Sigmoid colon (tissue), 4 donors: ENCODE data around the gene ZNF396.

Experiments
- CTCF ChIP-seq, 4 experiments: fragments of 450-650 bp in 3 of 4; fragments of 200-600 bp in 1 of 4; IDR thresholded peaks; one replicate each; pipeline ENCODE4 v1.5.1; 2016 to 2019; ENCODE audit warnings: antibody characterized with exemption in 4 of 4, mild to moderate bottlenecking in 3 of 4, moderate library complexity in 2 of 4
- EP300 ChIP-seq, 4 donors: sonication (generic); formaldehyde crosslinking; IDR thresholded peaks; one replicate each; pipeline ENCODE4 v1.6.1; 2017; ENCODE audit warnings: antibody characterized with exemption in 4 of 4
- POLR2A ChIP-seq, 2 donors: fragments of 450-650 bp; IDR thresholded peaks; one replicate each; pipeline ENCODE4 v1.6.1; 2016; ENCODE audit warnings: antibody characterized with exemption in 2 of 2, mild to moderate bottlenecking in 2 of 2, moderate library complexity in 2 of 2
- POLR2AphosphoS5 ChIP-seq, 4 donors: sonication (generic); formaldehyde crosslinking; IDR thresholded peaks; one replicate each; pipeline ENCODE4 v1.6.1; 2017; ENCODE audit warnings: antibody characterized with exemption in 4 of 4

GRCh38 chr18:35392375-35392774 is 15.2 kb upstream of the ZNF396 start:
- TF ChIP-seq POLR2AphosphoS5 (IDR thresholded peaks at IDR 0.05) (no peak), CTCF (IDR thresholded peaks at IDR 0.05) (no peak), POLR2A (IDR thresholded peaks at IDR 0.05) (no peak), EP300 (IDR thresholded peaks at IDR 0.05) (no peak)
